OCI-LY3 (cell line): ENCODE data around the gene TRIM69.
"Not testable (repeated sequence)": the region's sequence is repeated elsewhere in the genome, so short reads cannot be mapped to it uniquely, and the experiment has no call there.

Experiments used
- H2AFZ ChIP-seq: fragments of 200-600, 300-600 bp; shearing (Covaris generic); 2 replicates; pipeline ENCODE4 v1.6.0; 2014; ENCODE audit warnings: antibody characterized with exemption, low read depth, low read length
- H3K27ac ChIP-seq: fragments of 200-600, 300-600 bp; sonication (generic); 2 replicates; pipeline ENCODE4 v1.5.1; 2014; ENCODE audit warnings: mild to moderate bottlenecking, low read length, moderate library complexity, mixed read lengths
- H3K27me3 ChIP-seq: fragments of 200-600, 300-600 bp; sonication (generic); 2 replicates; pipeline ENCODE4 v1.6.1; 2014; ENCODE audit warnings: low read depth, low read length, mixed read lengths
- H3K36me3 ChIP-seq: fragments of 200-600, 300-600 bp; sonication (generic); replicated peaks from 2 replicates; pipeline ENCODE3; 2014; ENCODE audit warnings: low read depth, low read length, mixed read lengths
- H3K4me1 ChIP-seq: fragments of 300-600, 200-600 bp; sonication (generic); 2 replicates; pipeline ENCODE4 v1.6.1; 2014; ENCODE audit warnings: low read length, mixed read lengths
- H3K4me2 ChIP-seq: fragments of 200-600, 300-600 bp; sonication (generic); 2 replicates; pipeline ENCODE4 v1.6.1; 2014; ENCODE audit warnings: low read length, mixed read lengths
- H3K4me3 ChIP-seq: fragments of 300-600, 200-600 bp; sonication (generic); 2 replicates; pipeline ENCODE4 v1.5.1; 2014; ENCODE audit warnings: antibody characterized with exemption, mild to moderate bottlenecking, low read length, moderate library complexity
- H3K79me2 ChIP-seq: fragments of 300-600, 200-600 bp; shearing (Covaris generic); 2 replicates; pipeline ENCODE4 v1.6.1; 2014; ENCODE audit warnings: mild to moderate bottlenecking, low read length, mixed read lengths
- H3K9ac ChIP-seq: fragments of 300-600, 200-600 bp; shearing (Covaris generic); 2 replicates; pipeline ENCODE4 v1.6.0; 2014; ENCODE audit warnings: mild to moderate bottlenecking, low read length, moderate library complexity
- H3K9me3 ChIP-seq: fragments of 200-600, 300-600 bp; shearing (Covaris generic); 2 replicates; pipeline ENCODE4 v1.6.1; 2014; ENCODE audit warnings: low read length, mixed read lengths; ENCODE audit not compliant: insufficient read depth
- H4K20me1 ChIP-seq: fragments of 200-600, 300-600 bp; sonication (generic); 2 replicates; pipeline ENCODE4 v1.6.1; 2016; ENCODE audit warnings: low read length, mixed read lengths; ENCODE audit not compliant: insufficient read depth
- EZH2phosphoT487 ChIP-seq: fragments of 200-600 bp; shearing (Covaris generic); IDR thresholded peaks from 2 replicates; pipeline ENCODE4 v1.6.1; 2018; ENCODE audit warnings: antibody characterized with exemption, mixed run types, low read depth
- TF ChIP-seq, protein P1 (sequence below): fragments of 200-600, 300-600 bp; sonication (generic); IDR thresholded peaks from 2 replicates; pipeline ENCODE4 v1.5.1; 2014; ENCODE audit warnings: antibody characterized with exemption, low read length, low read depth

TRIM69 gene

DNA sequence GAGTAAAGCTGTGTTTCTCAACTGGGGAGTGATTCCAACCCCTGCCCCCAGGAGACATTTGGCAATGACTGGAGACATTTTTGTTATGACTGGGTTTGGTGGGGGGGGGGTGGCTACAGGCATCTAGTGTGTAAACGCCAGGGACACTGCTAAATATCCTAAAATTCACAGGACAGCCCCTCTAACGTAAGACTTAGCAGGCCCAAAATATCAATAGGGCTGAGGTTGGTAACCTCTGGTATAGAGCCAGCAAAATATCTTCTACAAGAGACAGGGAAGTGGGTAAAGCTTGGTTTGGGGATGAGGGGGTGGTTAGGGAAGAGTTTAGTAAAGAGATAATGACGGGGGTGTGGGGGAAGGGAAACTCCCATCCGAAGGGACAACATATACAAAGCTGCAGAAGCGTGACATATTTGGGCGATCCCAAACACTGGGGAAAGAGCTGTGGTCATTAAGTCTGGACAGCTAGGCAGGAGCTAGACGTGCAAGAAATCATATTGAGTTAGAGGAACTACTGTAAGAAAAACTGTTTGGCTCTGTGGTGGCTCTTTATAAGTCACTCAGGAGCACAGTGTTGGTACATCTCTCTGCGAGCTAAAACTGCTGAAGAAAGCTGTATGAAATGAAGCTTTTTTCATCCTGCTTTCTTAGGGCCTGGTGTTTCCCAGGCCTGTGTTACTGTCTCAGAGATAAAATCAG is 697 bp upstream of the TRIM69 start:
- H3K9me3 ChIP-seq: no peaks in the 10 kb centered on the region
- peak overlapping the region; percentile 45 for H2AFZ ChIP-seq
- H3K4me2 ChIP-seq: peak overlapping the region; percentile 66
- H3K9ac ChIP-seq: peak overlapping the region; percentile 39
- peaks cover 14% of the 10 kb centered on the region for H3K36me3 ChIP-seq
- no peaks in the 10 kb centered on the region for H3K27me3 ChIP-seq
- peaks cover 31% of the 10 kb centered on the region for H3K4me1 ChIP-seq
- H4K20me1 ChIP-seq: no peaks in the 10 kb centered on the region
- no peak for TF ChIP-seq EZH2phosphoT487
- TF ChIP-seq, protein P1, sequence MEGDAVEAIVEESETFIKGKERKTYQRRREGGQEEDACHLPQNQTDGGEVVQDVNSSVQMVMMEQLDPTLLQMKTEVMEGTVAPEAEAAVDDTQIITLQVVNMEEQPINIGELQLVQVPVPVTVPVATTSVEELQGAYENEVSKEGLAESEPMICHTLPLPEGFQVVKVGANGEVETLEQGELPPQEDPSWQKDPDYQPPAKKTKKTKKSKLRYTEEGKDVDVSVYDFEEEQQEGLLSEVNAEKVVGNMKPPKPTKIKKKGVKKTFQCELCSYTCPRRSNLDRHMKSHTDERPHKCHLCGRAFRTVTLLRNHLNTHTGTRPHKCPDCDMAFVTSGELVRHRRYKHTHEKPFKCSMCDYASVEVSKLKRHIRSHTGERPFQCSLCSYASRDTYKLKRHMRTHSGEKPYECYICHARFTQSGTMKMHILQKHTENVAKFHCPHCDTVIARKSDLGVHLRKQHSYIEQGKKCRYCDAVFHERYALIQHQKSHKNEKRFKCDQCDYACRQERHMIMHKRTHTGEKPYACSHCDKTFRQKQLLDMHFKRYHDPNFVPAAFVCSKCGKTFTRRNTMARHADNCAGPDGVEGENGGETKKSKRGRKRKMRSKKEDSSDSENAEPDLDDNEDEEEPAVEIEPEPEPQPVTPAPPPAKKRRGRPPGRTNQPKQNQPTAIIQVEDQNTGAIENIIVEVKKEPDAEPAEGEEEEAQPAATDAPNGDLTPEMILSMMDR: no peak
- H3K4me3 ChIP-seq: peak overlapping the region; percentile 45
- H3K27ac ChIP-seq: peak overlapping the region; percentile 69
- peaks cover 17% of the 10 kb centered on the region for H3K79me2 ChIP-seq

DNA sequence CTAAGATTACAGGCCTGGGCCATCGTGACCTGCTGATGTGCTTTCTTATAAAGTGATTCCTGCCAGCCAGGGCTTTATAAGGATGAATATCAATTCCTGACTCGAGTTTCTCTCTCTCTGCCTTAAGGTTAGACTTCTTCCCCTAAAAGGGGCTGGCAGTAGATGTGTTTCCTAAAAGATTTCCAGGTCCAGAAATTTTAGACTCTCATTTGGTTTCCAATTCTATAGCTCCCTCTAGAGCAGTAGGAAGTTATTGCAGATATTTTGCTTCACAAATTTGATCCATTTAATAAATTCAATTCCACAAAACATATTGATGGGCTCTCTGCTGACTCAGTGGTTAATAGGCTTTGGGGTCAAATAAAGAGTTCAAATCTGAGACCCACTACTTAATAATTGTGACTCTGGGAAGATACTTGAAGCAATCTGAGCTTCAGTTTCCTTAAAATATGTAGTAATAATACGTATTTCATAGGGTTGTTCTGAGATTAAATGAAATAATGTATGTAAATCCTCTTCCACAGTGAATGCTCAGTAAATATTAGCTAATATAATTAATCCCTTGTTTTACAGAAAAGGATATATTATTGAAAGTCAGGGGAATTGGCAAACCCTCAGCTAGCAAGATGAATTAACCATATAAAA is 2.1 kb downstream of the TRIM69 start:
- Histone ChIP-seq H3K4me1 (peaks cover 30% of the 10 kb centered on the region), H4K20me1 (no peaks in the 10 kb centered on the region), H3K27ac (no peak overlapping the region), H3K4me2 (no peak overlapping the region), H3K36me3 (no peaks in the 10 kb centered on the region), H3K4me3 (no peak overlapping the region), H2AFZ (no peak overlapping the region), H3K9ac (no peak overlapping the region), H3K79me2 (no peaks in the 10 kb centered on the region), H3K27me3 (no peaks in the 10 kb centered on the region), H3K9me3 (no peaks in the 10 kb centered on the region)
- TF ChIP-seq, protein P1: peak; percentile 85
- TF ChIP-seq EZH2phosphoT487: no peak

DNA sequence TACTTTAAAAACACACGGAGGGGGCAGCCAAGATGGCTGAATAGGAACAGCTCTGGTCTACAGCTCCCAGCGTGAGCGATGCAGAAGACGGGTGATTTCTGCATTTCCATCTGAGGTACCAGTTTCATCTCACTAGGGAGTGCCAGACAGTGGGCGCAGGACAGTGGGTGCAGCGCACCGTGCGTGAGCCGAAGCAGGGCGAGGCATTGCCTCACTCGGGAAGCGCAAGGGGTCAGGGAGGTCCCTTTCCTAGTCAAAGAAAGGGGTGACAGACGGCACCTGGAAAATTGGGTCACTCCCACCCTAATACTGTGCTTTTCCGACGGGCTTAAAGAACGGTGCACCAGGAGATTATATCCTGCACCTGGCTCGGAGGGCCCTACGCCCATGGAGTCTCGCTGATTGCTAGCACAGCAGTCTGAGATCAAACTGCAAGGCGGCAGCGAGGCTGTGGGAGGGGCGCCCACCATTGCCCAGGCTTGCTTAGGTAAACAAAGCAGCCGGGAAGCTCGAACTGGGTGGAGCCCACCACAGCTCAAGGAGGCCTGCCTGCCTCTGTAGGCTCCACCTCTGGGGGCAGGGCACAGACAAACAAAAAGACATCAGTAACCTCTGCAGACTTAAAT is 3.0 kb downstream of the TRIM69 start:
- H3K4me3 ChIP-seq, H3K4me2 ChIP-seq, H3K9me3 ChIP-seq, H3K36me3 ChIP-seq, H3K27ac ChIP-seq, H3K9ac ChIP-seq, H3K27me3 ChIP-seq, H4K20me1 ChIP-seq, H3K79me2 ChIP-seq, H2AFZ ChIP-seq: not testable (repeated sequence)
- peaks cover 23% of the 10 kb centered on the region for H3K4me1 ChIP-seq

DNA sequence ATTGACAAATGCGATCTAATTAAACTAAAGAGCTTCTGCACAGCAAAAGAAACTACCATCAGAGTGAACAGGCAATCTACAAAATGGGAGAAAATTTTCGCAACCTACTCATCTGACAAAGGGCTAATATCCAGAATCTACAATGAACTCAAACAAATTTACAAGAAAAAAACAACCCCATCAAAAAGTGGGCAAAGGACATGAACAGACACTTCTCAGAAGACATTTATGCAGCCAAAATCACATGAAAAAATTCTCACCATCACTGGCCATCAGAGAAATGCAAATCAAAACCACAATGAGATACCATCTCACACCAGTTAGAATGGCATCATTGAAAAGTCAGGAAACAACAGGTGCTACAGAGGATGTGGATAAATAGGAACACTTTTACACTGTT is 7.1 kb downstream of the TRIM69 start:
- not testable (repeated sequence) for H3K4me2 ChIP-seq, H3K4me3 ChIP-seq, H2AFZ ChIP-seq, H3K9me3 ChIP-seq, H3K27me3 ChIP-seq, H3K79me2 ChIP-seq, H4K20me1 ChIP-seq, H3K9ac ChIP-seq, H3K36me3 ChIP-seq, H3K27ac ChIP-seq, H3K4me1 ChIP-seq

DNA sequence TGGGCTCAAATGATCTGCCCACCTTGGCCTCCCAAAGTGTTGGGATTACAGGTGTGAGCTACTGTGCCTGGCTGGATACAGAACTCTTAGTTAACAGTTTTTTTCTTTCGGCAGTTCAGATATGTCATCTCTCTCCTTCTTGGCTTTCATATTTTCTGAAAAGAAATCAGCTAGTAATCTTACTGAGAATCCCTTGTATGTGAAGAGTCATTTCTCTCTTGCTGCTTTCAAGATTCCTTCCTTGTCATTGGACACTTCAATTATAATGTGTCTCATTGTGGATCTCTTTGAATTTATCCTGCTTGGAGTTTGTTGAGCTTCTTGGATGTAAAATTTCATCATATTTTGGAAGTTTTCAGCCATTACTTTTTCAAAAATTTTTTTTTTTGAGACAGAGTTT is 17.0 kb downstream of the TRIM69 start:
- no peak overlapping the region for H3K4me2 ChIP-seq
- H2AFZ ChIP-seq: no peak overlapping the region
- no peak overlapping the region for H3K4me3 ChIP-seq
- H4K20me1 ChIP-seq: no peaks in the 10 kb centered on the region
- no peaks in the 10 kb centered on the region for H3K4me1 ChIP-seq
- H3K79me2 ChIP-seq: no peaks in the 10 kb centered on the region
- H3K36me3 ChIP-seq: no peaks in the 10 kb centered on the region
- H3K9ac ChIP-seq: no peak overlapping the region
- H3K9me3 ChIP-seq: 0 out of 2 replicates have a peak, but pooled peaks cover 5% of the 10 kb centered on the region
- H3K27ac ChIP-seq: no peak overlapping the region
- TF ChIP-seq, protein P1: no peak
- TF ChIP-seq EZH2phosphoT487: no peak
- no peaks in the 10 kb centered on the region for H3K27me3 ChIP-seq
